Gastrocnemius medialis (tissue), 4 donors: ENCODE results near the gene GPR27. TPM values are rescaled to one million over a fixed set of nuclear protein-coding genes. Genes with fewer than 3 reads are reported as not detected.
A peak's percentile ranks its signal among the peaks of the same experiment; 100 is the strongest.

Experiments used
- ATAC-seq, 2 donors: fragments of 150-250 bp; one replicate each; pipeline ENCODE4 v1.9.1; 2016
- DNase-seq, 2 donors: peaks; one replicate each; pipeline ENCODE4 v3.0.0-alpha.2; 2019
- H3K27ac ChIP-seq, 4 donors: fragments of 200-600 bp; sonication (generic); 1 replicate in 1 of 4; 2 replicates in 3 of 4; pipeline ENCODE4 v1.5.1; 2016 to 2018; ENCODE audit warnings: mild to moderate bottlenecking in 2 of 4, moderate library complexity in 1 of 4
- H3K27me3 ChIP-seq, 3 donors: fragments of 200-600 bp; sonication (generic) in 2 of 3; 1 replicate in 1 of 3; 2 replicates in 2 of 3; pipeline versions ENCODE4 v1.5.1 to v1.6.0; 2016 to 2019; ENCODE audit warnings: mild to moderate bottlenecking in 1 of 3, moderate library complexity in 1 of 3
- H3K36me3 ChIP-seq, 2 donors: fragments of 200-600 bp; sonication (generic) in 1 of 2; one replicate each; pipeline ENCODE4 v1.5.1; 2017 to 2018
- H3K4me1 ChIP-seq, 2 donors: fragments of 200-600 bp; sonication (generic) in 1 of 2; one replicate each; pipeline ENCODE4 v1.5.1; 2016 to 2017; ENCODE audit warnings: mild to moderate bottlenecking in 2 of 2
- H3K4me3 ChIP-seq, 4 donors: fragments of 200-600 bp; sonication (generic) in 3 of 4; 1 replicate in 1 of 4; 2 replicates in 3 of 4; pipeline ENCODE4 v1.5.1; 2016 to 2019; ENCODE audit warnings: mild to moderate bottlenecking in 2 of 4
- H3K9me3 ChIP-seq, 3 donors: fragments of 200-600 bp; sonication (generic) in 2 of 3; 1 replicate in 1 of 3; 2 replicates in 2 of 3; pipeline ENCODE4 v1.5.1; 2016 to 2019
- POLR2A ChIP-seq, 2 donors: fragments of 450-650 bp; IDR thresholded peaks; one replicate each; pipeline ENCODE4 v1.6.1; 2017; ENCODE audit warnings: antibody characterized with exemption in 2 of 2, mild to moderate bottlenecking in 2 of 2, moderate library complexity in 2 of 2
- in situ Hi-C, 4 donors: fragments of 200-750 bp; cut with MboI; loops; one replicate each; pipeline versions ENCODE4 v1.15.0 to v1.8.0; 2017; ENCODE audit warnings: low sequenced_read_pairs in 4 of 4
- intact Hi-C: fragments of 100-400 bp; cut with DNase I; formaldehyde crosslinking; loops from one replicate; pipeline ENCODE4 v1.15.1; 2023; ENCODE audit warnings: low total_unique reads
- total RNA-seq, 4 donors: library from RNA; depleted of rRNA; stranded (reverse); fragments of >200 nt; gene quantifications; one replicate each; pipeline versions ENCODE4 v1.1.0 to v1.2.3, GENCODE V29; 2016
- TF ChIP-seq, protein P1 (sequence below), 5 experiments: fragments of 450-650 bp in 3 of 5; fragments of 200-600 bp in 2 of 5; sonication (generic) in 2 of 5; IDR thresholded peaks in 4 of 5; conservative IDR thresholded peaks in 1 of 5; 1 replicate in 4 of 5; 2 replicates in 1 of 5; pipeline ENCODE4 v1.5.1; 2016 to 2019; ENCODE audit warnings: antibody characterized with exemption in 5 of 5, mild to moderate bottlenecking in 3 of 5, moderate library complexity in 3 of 5

The GPR27 gene
- total RNA-seq, 4 donors from 2014 or later, result 0.20 to 0.69 (median 0.39) TPM; not detected in 1

DNA sequence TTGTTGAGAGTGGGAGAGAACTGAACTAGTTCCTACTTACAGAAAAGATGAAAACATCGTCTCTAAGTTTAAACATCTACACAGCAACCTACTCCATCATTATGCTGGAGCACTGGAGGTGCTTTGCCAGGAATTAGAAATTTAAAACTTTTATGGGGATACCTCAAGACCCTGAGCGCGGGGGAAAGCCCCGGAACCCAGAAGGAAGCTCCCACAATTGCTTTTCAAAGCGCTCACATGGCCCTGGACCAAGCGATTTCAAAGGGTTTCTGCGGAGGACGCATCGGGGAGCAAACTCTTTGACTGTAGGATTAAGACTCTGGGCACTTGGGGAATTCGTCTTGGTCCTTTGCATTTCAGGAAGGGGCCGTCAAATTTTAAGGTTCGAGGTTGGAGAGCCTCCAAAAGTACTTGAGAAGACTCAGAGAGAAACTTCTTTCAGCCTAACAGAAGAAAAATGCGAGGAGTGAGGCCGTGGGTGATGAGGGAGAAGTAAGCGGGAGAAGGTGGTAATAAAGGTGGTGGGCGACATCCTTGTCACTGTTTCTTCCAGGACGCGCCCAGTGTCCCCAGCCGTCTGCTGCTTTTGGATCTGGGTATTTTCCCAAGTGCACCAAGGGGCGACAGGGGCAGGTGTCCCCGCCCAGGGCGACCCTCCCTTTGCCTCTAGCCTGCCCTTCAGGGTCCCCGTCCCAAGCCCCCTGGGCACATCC, 30.7 kb downstream of the GPR27 start:
- peaks cover 63 to 72% (median 65%) of the 10 kb centered on the region in 3 donors for H3K27me3 ChIP-seq
- H3K4me3 ChIP-seq, result peak overlapping the region; percentile 21 to 36 (median 24)
- H3K36me3 ChIP-seq, result no peaks in the 10 kb centered on the region
- peaks cover 4 to 8% of the 10 kb centered on the region in 2 donors for H3K4me1 ChIP-seq
- in situ Hi-C loops (no loop called here), intact Hi-C loops (no loop called here)
- ATAC-seq (no peak), DNase-seq (no peak)
- H3K9me3 ChIP-seq, result no peaks in the 10 kb centered on the region
- no peak for TF ChIP-seq POLR2A (IDR thresholded peaks at IDR 0.05)
- TF ChIP-seq, protein P1, sequence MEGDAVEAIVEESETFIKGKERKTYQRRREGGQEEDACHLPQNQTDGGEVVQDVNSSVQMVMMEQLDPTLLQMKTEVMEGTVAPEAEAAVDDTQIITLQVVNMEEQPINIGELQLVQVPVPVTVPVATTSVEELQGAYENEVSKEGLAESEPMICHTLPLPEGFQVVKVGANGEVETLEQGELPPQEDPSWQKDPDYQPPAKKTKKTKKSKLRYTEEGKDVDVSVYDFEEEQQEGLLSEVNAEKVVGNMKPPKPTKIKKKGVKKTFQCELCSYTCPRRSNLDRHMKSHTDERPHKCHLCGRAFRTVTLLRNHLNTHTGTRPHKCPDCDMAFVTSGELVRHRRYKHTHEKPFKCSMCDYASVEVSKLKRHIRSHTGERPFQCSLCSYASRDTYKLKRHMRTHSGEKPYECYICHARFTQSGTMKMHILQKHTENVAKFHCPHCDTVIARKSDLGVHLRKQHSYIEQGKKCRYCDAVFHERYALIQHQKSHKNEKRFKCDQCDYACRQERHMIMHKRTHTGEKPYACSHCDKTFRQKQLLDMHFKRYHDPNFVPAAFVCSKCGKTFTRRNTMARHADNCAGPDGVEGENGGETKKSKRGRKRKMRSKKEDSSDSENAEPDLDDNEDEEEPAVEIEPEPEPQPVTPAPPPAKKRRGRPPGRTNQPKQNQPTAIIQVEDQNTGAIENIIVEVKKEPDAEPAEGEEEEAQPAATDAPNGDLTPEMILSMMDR (IDR thresholded peaks at IDR 0.05 in 4 of 5, conservative IDR thresholded peaks at IDR 0.05 in 1 of 5), result no peak
- no peak overlapping the region for H3K27ac ChIP-seq

DNA sequence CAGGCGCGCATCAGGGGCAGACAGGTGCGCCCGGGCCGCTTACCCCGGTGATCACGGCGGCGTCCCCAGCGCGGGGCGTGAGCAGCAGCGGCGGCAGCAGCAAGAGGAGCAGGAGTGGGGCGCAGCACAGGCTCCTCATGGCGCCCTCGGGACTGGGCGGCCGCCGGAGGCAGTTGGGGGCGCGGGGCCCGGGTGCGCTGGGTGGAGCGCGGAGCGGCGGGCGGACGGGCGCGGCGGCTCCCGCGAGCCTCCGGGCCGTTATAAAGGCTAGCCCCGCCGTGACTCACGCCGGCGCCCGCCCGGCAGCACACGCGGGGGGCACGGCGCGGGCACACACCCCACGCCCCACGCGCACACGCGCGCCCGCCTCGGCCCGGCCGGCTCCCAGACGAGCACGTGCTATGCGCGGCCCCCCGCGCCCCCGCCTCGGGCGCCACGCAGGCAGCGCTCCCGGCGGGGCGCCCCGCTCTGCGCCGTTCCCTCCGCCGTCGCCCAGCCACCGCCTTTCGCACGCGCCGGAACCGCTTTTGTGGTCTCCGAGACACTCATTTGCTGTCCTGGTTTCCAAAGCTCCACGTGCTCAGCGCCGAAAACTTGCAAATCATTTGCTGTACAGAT, 31.4 kb downstream of the GPR27 start, which contains the start of gene PROK2:
Gene PROK2, minus strand, starts transcription at position 235 of the 618 bp plus-strand sequence. Its CDS starts 96 bp downstream, at position 139.
- H3K36me3 ChIP-seq, result no peaks in the 10 kb centered on the region
- DNase-seq (no peak), ATAC-seq (no peak)
- H3K4me1 ChIP-seq, result peaks cover 4 to 8% of the 10 kb centered on the region in 2 donors
- intact Hi-C loops, result no loop called here
- in situ Hi-C loops, result no loop called here
- H3K27me3 ChIP-seq, result peaks cover 56 to 66% (median 65%) of the 10 kb centered on the region in 3 donors
- TF ChIP-seq POLR2A (IDR thresholded peaks at IDR 0.05), result no peak
- TF ChIP-seq, protein P1 (IDR thresholded peaks at IDR 0.05 in 4 of 5, conservative IDR thresholded peaks at IDR 0.05 in 1 of 5), result no peak
- H3K27ac ChIP-seq, result no peak within 1 kb of the TSS
- peak within 1 kb of the TSS; percentile 24 to 38 (median 32) for H3K4me3 ChIP-seq
- H3K9me3 ChIP-seq, result no peaks in the 10 kb centered on the region

DNA sequence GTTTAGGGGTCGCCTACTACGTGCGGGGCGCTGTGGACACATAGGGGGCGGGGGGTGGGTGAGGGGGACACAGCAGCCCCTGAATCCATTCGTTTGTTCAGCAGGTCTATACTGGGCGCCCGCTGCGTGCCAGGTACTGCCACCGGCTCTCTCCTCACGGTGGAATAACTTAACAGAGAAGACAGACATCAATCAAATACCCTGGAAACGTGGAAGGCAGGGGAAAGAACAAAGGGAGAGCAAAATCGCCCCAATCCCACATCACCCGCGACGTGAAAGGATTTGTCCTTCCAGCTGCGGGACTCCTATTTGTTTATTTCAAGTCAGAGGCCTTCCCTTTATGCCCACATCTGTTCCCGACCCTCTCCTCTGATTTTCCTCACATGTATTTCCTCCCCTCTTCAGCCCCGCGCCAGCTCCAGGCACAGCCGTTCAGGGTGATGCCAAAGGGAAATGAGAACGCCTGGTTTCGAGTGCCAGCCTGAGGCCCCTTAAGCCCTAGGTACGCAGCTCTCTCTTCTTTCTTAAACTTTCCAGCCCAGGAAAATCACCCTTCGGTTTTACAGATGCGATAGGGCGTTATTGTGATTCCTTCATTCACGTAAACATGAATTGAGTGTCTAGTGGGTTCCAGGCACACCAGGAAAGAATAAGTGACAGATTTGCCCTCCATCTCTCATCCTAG, 32.0 kb downstream of the GPR27 start:
- Histone ChIP-seq H3K27me3 (peaks cover 50 to 62% (median 58%) of the 10 kb centered on the region in 3 donors), H3K27ac (no peak overlapping the region), H3K36me3 (no peaks in the 10 kb centered on the region), H3K4me3 (peak overlapping the region in 3 of 4 donors; percentile 27 to 38 (median 33)), H3K9me3 (no peaks in the 10 kb centered on the region), H3K4me1 (peaks cover 4 to 8% of the 10 kb centered on the region in 2 donors)
- no peak for DNase-seq
- TF ChIP-seq, protein P1 (IDR thresholded peaks at IDR 0.05 in 4 of 5, conservative IDR thresholded peaks at IDR 0.05 in 1 of 5), result no peak
- TF ChIP-seq POLR2A (IDR thresholded peaks at IDR 0.05), result no peak
- in situ Hi-C loops, result no loop called here
- no peak for ATAC-seq
- intact Hi-C loops, result no loop called here

DNA sequence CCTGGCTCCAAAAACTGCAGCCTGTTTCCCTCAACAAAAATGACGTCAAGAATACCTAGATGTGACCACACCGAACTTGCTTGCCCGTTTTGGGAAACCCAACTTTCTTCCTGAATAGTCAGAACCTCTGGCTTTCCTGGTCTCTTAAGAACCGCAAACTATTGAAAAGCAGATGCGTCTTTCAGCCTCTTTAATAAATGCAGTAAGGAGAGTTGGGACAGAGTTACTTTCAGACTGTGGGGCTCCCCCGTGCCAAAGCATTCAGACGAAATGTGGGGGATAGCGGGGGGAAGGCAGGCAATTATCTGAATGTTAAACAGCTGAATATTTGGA, 32.5 kb downstream of the GPR27 start:
- DNase-seq (no peak), ATAC-seq (no peak)
- TF ChIP-seq, protein P1 (IDR thresholded peaks at IDR 0.05 in 4 of 5, conservative IDR thresholded peaks at IDR 0.05 in 1 of 5), result no peak
- no peak for TF ChIP-seq POLR2A (IDR thresholded peaks at IDR 0.05)
- Histone ChIP-seq H3K36me3 (no peaks in the 10 kb centered on the region), H3K27ac (no peak overlapping the region), H3K4me3 (no peak overlapping the region), H3K9me3 (no peaks in the 10 kb centered on the region), H3K27me3 (peaks cover 45 to 58% (median 53%) of the 10 kb centered on the region in 3 donors), H3K4me1 (peaks cover 4 to 8% of the 10 kb centered on the region in 2 donors)
- in situ Hi-C loops, result no loop called here
- intact Hi-C loops, result no loop called here
